Lung microvascular endothelial cell (primary cell): Measurements from ENCODE around the gene CLTCL1. TPM values are rescaled to one million over a fixed set of nuclear protein-coding genes. Genes with fewer than 3 reads are reported as not detected.
A peak's percentile ranks its signal among the peaks of the same experiment; 100 is the strongest.
"Not testable (repeated sequence)": the region's sequence is repeated elsewhere in the genome, so short reads cannot be mapped to it uniquely, and the experiment has no call there.

Source experiments
- DNase-seq, 2 donors: peaks; one replicate each; pipeline versions ENCODE4 v3.0.0 to v3.0.0-alpha.2; 2010; ENCODE audit warnings: low read depth in 2 of 2
- total RNA-seq: library from RNA; depleted of rRNA; stranded (reverse); fragments of >200 nt; gene quantifications from 2 replicates; pipeline ENCODE4 v1.2.1, GENCODE V29; 2014

CLTCL1 gene
- 2.0 and 4.0 TPM in 2 replicates for total RNA-seq

DNA sequence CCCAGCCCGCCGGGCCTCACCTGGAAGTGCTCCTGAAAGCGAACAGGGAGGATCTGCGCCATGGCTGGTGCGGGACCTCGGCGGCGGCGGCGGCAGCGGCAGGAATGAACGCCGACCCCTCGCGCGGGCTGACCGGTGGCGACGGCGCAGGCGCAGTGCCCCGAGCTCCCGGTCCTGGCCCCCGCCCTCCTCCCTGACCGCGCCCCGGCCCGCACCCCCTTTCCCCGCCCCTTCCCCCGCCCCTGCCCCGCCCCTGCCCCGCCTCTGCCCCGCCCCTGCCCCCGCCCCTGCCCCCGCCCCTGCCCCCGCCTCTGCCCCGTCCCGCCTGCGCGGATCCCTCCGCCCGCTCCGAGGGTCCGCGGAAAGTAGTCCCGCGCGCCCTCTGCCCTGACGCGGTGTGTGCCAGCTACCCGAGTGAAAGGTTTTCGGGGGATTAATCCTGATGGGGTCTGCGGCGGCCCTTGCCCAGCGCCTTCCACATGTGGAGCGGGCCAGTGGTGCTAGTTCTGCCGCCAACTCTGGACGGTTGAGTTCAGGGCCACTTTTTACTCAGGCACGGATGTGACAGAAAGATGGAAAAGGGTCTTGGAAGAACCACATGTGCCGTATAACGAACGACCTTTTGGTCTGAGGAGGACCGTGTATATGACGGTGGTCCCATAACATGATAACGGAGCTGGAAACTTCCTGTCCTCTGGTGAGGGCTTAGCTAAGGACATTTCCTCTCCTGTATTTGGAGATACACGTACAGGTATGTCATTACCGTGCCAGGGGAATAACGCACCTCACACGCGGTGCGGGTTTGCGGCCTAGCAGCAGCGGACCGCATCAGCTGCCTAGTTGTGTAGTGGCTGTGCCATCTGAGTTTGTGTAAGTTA, at the start of gene CLTCL1:
Gene CLTCL1 (minus strand): TSS at position 140 of the 878 bp plus-strand sequence. CDS start 78 bp downstream, at position 62.
- peak; percentile 72 to 87 for DNase-seq

GRCh38 chr22:19337137-19337536, 45.6 kb upstream of the CLTCL1 start:
- DNase-seq: no peak

GRCh38 chr22:19336133-19337075, 44.9 kb upstream of the CLTCL1 start:
- no peak for DNase-seq

- DNase-seq: no peak
These were observed 40.5 kb upstream of the CLTCL1 start for GRCh38 chr22:19331975-19332374.

DNA sequence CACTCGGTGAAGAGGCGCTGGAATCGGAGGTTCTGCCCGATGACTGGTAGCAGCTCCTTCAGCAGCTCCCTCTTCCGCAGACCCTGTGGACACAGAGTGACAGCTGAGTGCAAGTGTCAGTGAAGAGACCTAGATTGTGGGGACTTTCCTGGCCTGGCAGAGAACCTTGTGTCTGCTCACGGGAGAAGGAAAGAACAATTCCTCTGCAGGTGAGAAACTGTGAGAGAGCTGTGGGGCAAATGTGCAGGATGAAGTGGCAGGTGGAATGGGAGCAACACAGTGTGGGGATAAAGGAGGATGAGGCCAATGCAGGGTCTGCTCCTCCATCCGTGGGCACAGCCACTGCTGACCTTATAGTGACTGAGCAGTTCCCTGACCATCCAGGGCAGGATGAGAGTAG, 40.0 kb upstream of the CLTCL1 start:
- DNase-seq: no peak

- no peak for DNase-seq
These were observed 39.4 kb upstream of the CLTCL1 start for GRCh38 chr22:19330865-19331418.

- not testable (repeated sequence) for DNase-seq
These were observed 38.7 kb upstream of the CLTCL1 start for GRCh38 chr22:19330205-19330604.

DNA sequence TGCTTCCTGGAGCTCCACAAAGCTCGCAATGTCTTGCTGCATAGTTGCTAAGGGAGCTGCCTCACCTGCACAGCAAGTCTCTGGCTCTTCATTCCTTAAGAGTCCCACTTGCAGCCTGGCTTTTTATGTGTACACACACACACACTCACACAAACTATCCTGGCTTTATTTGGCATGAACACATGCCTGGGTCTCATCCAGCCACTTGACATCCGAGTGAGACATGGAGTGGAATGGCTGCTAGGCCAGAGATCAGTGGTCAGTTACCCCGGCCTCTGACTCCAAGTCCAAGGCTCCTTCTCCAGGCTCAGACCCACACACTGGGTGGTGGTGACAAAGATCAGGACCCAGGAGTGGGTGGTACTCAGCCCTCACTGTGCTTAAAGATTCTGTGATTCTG, 37.9 kb upstream of the CLTCL1 start:
- no peak for DNase-seq

- peak in 1 of 2 donors; percentile 6 for DNase-seq
These were observed 33.9 kb upstream of the CLTCL1 start for GRCh38 chr22:19325296-19325948.

DNA sequence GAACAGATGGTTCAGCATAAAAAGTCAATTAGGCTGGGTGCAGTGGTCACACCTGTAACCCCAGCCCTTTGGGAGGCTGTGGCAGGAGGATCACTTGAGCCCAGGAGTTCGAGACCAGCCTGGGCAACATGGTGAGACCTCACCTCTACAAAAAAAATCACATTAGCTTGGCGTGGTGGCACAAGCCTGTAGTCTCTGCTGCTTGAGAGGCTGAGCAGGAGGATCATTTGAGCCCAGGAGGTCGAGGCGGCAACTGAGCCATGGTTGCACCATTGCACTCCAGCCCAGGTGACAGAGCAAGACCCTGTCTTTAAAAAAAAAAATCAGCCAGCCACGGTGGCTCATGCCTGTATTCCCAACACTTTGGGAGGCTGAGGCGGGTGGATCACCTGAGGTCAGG, 31.9 kb upstream of the CLTCL1 start:
- not testable (repeated sequence) for DNase-seq

DNA sequence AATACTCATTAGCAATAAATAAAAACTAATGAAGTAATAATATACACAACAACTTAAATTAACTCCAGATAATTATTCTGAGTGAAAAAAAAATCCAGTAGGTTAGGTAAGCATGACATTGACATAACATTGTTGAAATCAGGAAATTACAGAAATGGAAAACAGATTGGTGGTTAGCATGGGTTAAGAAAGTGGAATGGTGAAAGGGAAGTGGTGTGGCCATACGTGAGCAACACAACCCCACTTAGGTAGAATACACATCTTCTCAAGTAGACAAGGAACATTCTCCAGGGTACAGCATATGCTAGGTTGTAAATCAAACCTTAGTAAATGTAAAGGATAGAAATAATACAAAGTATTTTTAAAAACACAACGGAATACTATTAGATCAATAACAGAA, 30.2 kb upstream of the CLTCL1 start:
- no peak for DNase-seq

DNA sequence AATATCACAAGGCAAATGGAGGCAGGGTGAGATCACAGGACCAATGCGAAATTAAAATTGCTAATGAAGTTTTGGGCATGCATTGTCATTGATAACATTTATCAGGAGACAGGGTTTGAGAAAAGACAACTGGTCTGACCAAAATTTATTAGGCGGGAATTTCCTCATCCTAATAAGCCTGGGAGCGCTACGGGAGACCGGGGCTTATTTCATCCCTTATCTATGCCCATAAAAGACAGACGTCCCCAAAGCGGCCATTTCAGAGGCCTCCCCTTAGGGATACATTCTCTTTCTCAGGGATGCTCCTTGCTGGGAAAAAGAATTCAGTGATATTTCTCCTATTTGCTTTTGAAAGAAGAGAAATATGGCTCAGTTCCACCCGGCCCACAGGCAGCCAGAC, 28.6 kb upstream of the CLTCL1 start:
- DNase-seq: not testable (repeated sequence)

DNA sequence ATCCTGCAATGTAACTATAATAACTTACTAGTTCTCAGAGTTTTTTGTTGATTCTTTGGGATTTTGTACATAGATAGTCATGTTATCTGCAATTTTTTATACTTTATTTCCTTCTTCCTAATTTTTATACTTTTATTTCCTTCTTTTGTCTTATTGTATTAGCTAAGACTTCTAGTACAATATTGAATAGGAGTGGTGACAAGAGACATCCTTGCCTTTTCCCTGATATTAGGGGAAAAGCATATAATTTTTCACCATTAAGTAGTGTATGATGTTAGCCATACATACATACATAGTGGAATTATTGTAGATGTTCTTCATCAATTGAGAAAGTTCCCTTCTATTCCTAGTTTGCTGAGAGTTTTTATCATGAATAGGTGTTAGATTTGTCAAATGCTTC, 27.8 kb upstream of the CLTCL1 start:
- no peak for DNase-seq

DNA sequence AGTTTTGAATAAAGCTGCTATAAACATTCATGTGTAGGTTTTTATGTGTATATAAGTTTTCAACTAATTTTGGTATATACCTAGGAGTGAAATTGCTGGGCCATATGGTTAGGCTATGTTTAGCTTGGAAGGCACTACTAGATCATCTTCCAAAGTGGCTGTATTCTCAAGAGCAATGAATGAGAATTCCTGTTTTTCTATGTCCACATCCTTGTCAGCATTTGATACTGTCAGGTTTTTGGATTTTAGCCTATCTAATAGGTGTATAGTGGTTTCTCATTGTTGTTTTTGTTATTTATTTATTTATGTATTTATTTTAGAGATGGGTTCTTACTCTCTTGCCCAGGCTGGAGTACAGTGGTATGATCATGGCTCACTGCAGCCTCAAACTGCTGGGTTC, 26.3 kb upstream of the CLTCL1 start:
- no peak for DNase-seq

- no peak for DNase-seq
These were observed 16.4 kb upstream of the CLTCL1 start for GRCh38 chr22:19307872-19308271.

GRCh38 chr22:19306535-19306934, 15.0 kb upstream of the CLTCL1 start:
- DNase-seq: not testable (repeated sequence)

- no peak for DNase-seq
These were observed 13.0 kb upstream of the CLTCL1 start for GRCh38 chr22:19304547-19304946.

DNA sequence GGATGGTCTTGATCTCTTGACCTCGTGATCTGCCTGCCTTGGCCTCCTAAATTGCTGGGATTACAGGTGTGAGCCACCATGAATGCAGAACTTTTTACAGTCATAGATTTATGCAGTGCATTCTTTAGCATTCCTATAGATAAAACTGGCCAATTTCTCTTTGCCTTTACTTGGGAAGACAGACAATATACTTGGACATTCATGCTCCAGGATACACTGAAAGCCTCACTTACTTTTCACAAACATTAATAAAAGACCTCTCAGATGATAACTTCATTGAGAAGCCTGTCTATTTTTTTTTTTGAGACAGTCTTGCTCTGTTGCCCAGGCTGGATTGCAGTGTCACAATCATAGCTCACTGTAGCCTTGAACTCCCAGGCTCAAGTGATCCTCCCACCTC, 12.3 kb upstream of the CLTCL1 start:
- DNase-seq: no peak

GRCh38 chr22:19295733-19296132, 4.2 kb upstream of the CLTCL1 start:
- DNase-seq: no peak

- DNase-seq: no peak
These were observed 1.1 kb upstream of the CLTCL1 start for GRCh38 chr22:19292458-19293230.

- peak; percentile 25 to 28 for DNase-seq
These were observed 320 bp downstream of the CLTCL1 start for GRCh38 chr22:19291218-19291579.
